ENCODE measurements around the gene GMDS.

DNA sequence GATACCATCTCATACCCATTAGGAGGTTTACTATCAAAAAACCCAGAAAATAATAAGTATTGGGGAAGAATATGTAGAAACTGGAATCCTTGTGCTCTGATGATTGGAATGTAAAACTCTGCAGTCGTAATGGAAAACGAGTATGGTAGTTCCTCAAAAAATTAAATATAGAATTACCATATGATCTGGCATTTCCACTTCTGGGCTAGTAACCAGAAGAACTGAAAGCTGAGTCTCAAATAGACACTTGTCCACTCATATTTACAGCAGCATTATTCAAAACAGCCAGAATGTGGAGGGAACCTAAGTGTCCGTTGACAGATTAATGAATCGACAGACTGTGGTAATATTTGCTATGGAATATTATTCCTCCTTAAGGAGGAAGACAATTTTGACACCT, 591.4 kb downstream of the GMDS start:
- no peak for TF ChIP-seq EZH2 (IDR thresholded peaks at IDR 0.05; ENCODE audit: low read length, missing control alignments)
- TF ChIP-seq, protein P1, sequence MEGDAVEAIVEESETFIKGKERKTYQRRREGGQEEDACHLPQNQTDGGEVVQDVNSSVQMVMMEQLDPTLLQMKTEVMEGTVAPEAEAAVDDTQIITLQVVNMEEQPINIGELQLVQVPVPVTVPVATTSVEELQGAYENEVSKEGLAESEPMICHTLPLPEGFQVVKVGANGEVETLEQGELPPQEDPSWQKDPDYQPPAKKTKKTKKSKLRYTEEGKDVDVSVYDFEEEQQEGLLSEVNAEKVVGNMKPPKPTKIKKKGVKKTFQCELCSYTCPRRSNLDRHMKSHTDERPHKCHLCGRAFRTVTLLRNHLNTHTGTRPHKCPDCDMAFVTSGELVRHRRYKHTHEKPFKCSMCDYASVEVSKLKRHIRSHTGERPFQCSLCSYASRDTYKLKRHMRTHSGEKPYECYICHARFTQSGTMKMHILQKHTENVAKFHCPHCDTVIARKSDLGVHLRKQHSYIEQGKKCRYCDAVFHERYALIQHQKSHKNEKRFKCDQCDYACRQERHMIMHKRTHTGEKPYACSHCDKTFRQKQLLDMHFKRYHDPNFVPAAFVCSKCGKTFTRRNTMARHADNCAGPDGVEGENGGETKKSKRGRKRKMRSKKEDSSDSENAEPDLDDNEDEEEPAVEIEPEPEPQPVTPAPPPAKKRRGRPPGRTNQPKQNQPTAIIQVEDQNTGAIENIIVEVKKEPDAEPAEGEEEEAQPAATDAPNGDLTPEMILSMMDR (conservative IDR thresholded peaks at IDR 0.05 in 1 of 2, IDR thresholded peaks at IDR 0.05 in 1 of 2; ENCODE audit: low read depth in 1 of 2, low read length in 2 of 2): no peak

Data from fibroblast of lung (primary cell).